Measurements from ENCODE around the gene IGFL3. TPM values are rescaled to one million over a fixed set of nuclear protein-coding genes. Genes with fewer than 3 reads are reported as not detected.

The IGFL3 gene
- total RNA-seq, 1 experiment from 2014 or later: not detected

- H3K27ac ChIP-seq (ENCODE audit: insufficient read length, low read depth, low read length): no peak overlapping the region
- no peaks in the 10 kb centered on the region for H3K9me3 ChIP-seq (ENCODE audit: control insufficient read depth, low read depth, low read length)
- Mint-ChIP-seq H3K36me3 (ENCODE audit: insufficient read depth in 1 of 3, low read depth in 3 of 3) (no peaks in the 10 kb centered on the region; a peak in 4 of 7 replicates), H3K9me3 (peaks cover 7 to 16% of the 10 kb centered on the region in 2 experiments; a peak in 4 of 5 replicates), H3K4me1 (peaks cover 4 to 5% of the 10 kb centered on the region in 2 experiments), H3K27me3 (ENCODE audit: low read depth) (peaks cover 15% of the 10 kb centered on the region), H3K27ac (no peak overlapping the region), H3K4me3 (no peak overlapping the region)
- no peak overlapping the region for H2AK5ac ChIP-seq (ENCODE audit: insufficient read length, low read length)
- H3K9ac ChIP-seq (ENCODE audit: extremely low read depth, insufficient read length, low read length): no peak overlapping the region
- H4K20me1 ChIP-seq (ENCODE audit: control insufficient read depth, insufficient read depth, insufficient read length): no peaks in the 10 kb centered on the region
- DNase-seq: no peak
- H3K18ac ChIP-seq (ENCODE audit: insufficient read length, low read depth, low read length): no peak overlapping the region
- H3K4me2 ChIP-seq (ENCODE audit: insufficient read depth, insufficient read length, low read length): no peak overlapping the region
- no peak overlapping the region for H2BK15ac ChIP-seq (ENCODE audit: low read depth, low read length)
- H3K4me1 ChIP-seq (ENCODE audit: insufficient read depth, low read length): no peaks in the 10 kb centered on the region
- H2AFZ ChIP-seq (ENCODE audit: low read length): no peak overlapping the region
- H2BK5ac ChIP-seq (ENCODE audit: insufficient read length, low read length): no peak overlapping the region
- TF ChIP-seq, protein P1, sequence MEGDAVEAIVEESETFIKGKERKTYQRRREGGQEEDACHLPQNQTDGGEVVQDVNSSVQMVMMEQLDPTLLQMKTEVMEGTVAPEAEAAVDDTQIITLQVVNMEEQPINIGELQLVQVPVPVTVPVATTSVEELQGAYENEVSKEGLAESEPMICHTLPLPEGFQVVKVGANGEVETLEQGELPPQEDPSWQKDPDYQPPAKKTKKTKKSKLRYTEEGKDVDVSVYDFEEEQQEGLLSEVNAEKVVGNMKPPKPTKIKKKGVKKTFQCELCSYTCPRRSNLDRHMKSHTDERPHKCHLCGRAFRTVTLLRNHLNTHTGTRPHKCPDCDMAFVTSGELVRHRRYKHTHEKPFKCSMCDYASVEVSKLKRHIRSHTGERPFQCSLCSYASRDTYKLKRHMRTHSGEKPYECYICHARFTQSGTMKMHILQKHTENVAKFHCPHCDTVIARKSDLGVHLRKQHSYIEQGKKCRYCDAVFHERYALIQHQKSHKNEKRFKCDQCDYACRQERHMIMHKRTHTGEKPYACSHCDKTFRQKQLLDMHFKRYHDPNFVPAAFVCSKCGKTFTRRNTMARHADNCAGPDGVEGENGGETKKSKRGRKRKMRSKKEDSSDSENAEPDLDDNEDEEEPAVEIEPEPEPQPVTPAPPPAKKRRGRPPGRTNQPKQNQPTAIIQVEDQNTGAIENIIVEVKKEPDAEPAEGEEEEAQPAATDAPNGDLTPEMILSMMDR (conservative IDR thresholded peaks at IDR 0.05): no peak
- H2BK20ac ChIP-seq (ENCODE audit: low read depth, low read length, poor library complexity, severe bottlenecking): no peak overlapping the region
- no peak overlapping the region for H3K4ac ChIP-seq (ENCODE audit: low read depth, low read length)
- H3K27me3 ChIP-seq (ENCODE audit: insufficient read depth, low read length): no peaks in the 10 kb centered on the region
- H4K5ac ChIP-seq (ENCODE audit: insufficient read length, low read depth, low read length): no peak overlapping the region
- H3K79me2 ChIP-seq (ENCODE audit: insufficient read depth, low read length): no peaks in the 10 kb centered on the region
- H3K56ac ChIP-seq (ENCODE audit: insufficient read length, low read depth, low read length): no peak overlapping the region
- no peak overlapping the region for H4K91ac ChIP-seq (ENCODE audit: insufficient read length, low read depth, low read length)
- H2BK12ac ChIP-seq (ENCODE audit: insufficient read length, low read depth, low read length): no peak overlapping the region
- no peak overlapping the region for H3K14ac ChIP-seq (ENCODE audit: insufficient read depth, low read length)
- no peak overlapping the region for H2BK120ac ChIP-seq (ENCODE audit: low read depth, low read length, poor library complexity, severe bottlenecking)
- no peaks in the 10 kb centered on the region for H3K23me2 ChIP-seq (ENCODE audit: insufficient read length, low read depth, low read length, poor library complexity, severe bottlenecking)
- no peak overlapping the region for H3K23ac ChIP-seq (ENCODE audit: insufficient read length, low read depth, low read length)
- no peak overlapping the region for H3T11ph ChIP-seq (ENCODE audit: low read length)
- no peak overlapping the region for H4K8ac ChIP-seq (replicated peaks; ENCODE audit: insufficient read length, low read depth, low read length)
- no CpG with 5 or more reads among the region's 1 CpG for WGBS (ENCODE audit: extremely low coverage, insufficient read length, low lambda C conversion rate)
- H3K79me1 ChIP-seq (ENCODE audit: insufficient read depth, low read depth, low read length, poor library complexity, severe bottlenecking): no peaks in the 10 kb centered on the region
Measured at GRCh38 chr19:46085888-46086287, 38.6 kb downstream of the IGFL3 start.

Measured in H9 (cell line).